Hindlimb muscle (tissue), 1 donor: ENCODE results near the gene SLC25A53. TPM values are rescaled to one million over a fixed set of nuclear protein-coding genes. Genes with fewer than 3 reads are reported as not detected.
"Not testable (repeated sequence)": the region's sequence is repeated elsewhere in the genome, so short reads cannot be mapped to it uniquely, and the experiment has no call there.

Source experiments
- DNase-seq: peaks from one replicate; pipeline ENCODE4 v3.0.0-alpha.2; 2013
- polyA plus RNA-seq: library from polyadenylated mRNA; unstranded; fragments of 120-200 nt; gene quantifications from one replicate; pipeline ENCODE4 v1.2.1, GENCODE V29; 2013; ENCODE audit not compliant: insufficient read length

SLC25A53 gene
- polyA plus RNA-seq, 1 donor = 6.5 TPM

DNA sequence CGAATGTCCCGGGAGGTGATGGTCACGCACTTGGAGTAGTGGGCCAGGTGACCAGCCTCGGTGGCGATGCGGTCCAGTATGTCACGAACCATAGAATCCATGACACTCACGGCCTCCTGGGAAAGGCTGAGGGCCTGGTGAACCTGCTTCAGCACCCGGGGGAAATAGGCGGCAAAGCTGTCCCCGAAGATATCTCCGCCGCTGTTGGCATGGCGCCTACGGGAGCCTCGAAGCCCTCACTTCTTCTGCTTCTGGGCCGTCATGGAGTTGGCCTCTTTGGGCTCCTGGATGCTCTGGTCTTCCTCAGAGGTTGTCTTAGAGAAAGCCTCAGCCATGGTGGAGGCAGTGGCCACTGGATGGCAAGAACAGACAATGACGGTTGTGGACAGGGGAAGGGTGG, 94.2 kb downstream of the SLC25A53 start:
- DNase-seq = not testable (repeated sequence)

DNA sequence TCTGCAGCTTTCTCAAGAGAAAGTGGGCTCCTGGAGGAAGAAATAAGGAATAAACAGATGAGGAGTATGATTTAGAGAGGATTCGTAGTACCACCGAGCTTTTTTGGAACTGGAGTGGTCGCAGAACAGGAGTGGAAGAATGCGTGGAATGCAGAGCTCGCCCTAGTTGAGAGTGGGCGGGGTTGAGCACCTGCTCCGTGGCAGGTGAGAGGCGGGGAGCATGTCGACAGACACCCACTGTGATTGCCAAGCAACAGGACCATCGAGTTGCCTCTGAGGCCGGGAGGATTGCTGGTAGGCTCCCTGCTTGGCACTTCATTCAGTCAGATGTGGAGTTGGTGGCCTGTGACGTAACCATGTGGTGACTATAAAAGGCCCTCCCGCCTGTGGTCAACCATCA, 101.9 kb downstream of the SLC25A53 start:
- not testable (repeated sequence) for DNase-seq

Other genes starting within 250 kb of the SLC25A53 start
- gene TMSB15B, start 194.4 kb downstream of the SLC25A53 start, polyA plus RNA-seq = 7.8 TPM
- not detected for gene H2BW1, start 143.3 kb downstream of the SLC25A53 start, polyA plus RNA-seq
- 0.62 TPM for gene H2BW2, start 117.1 kb downstream of the SLC25A53 start, polyA plus RNA-seq
- 5.0 TPM for gene TMSB15C, start 80.8 kb downstream of the SLC25A53 start, polyA plus RNA-seq
- gene ZCCHC18, start 44.5 kb downstream of the SLC25A53 start, polyA plus RNA-seq = 1.5 TPM
- 14.8 TPM for gene FAM199X, start 9.4 kb upstream of the SLC25A53 start, polyA plus RNA-seq
- gene ESX1, start 97.9 kb upstream of the SLC25A53 start, polyA plus RNA-seq = not detected